ENCODE results near the gene CGB5. TPM values are rescaled to one million over a fixed set of nuclear protein-coding genes. Genes with fewer than 3 reads are reported as not detected.
"Not testable (repeated sequence)": the region's sequence is repeated elsewhere in the genome, so short reads cannot be mapped to it uniquely, and the experiment has no call there.

Gene CGB5
- total RNA-seq, 1 donor from 2014 or later = not detected

DNA sequence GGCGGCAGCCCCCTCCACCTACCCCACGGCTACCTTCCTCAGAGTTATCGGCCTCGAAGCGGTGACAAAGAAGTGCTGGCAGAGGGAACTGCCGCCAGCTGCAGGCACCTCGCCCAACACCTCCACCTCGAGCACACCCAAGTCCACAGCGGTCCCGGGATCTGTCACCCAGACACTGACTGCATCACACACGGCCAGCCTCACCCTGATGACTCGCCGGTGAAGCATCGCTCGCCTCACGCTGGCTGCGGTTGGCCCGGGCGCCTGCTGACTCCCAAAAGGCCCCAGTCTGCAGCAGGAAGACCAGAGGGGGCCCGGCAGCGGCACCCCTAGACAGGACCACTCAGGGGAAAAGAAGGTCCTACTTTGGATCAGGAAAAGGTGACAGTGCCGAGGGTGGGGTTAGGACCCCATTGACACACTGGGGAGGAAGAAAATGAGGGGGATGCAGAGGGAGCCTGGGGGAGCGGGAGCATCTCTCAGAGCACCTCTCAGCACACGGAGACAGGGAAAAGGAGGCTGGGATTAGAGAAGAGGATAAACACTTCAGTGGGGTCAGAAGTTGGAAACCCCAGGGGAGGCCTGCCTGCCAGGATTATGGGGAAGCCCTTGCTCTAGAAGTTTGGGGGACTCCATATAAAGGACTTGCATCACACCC is 6.9 kb downstream of the CGB5 start:
- ATAC-seq; DNase-seq; intact Hi-C loops (cut with micrococcal nuclease): not testable (repeated sequence)

- DNase-seq (peak; percentile 79), ATAC-seq (peak; percentile 92)
- intact Hi-C loops (cut with micrococcal nuclease) = no loop called here
Observed at GRCh38 chr19:49056101-49056901, 12.7 kb downstream of the CGB5 start.

DNA sequence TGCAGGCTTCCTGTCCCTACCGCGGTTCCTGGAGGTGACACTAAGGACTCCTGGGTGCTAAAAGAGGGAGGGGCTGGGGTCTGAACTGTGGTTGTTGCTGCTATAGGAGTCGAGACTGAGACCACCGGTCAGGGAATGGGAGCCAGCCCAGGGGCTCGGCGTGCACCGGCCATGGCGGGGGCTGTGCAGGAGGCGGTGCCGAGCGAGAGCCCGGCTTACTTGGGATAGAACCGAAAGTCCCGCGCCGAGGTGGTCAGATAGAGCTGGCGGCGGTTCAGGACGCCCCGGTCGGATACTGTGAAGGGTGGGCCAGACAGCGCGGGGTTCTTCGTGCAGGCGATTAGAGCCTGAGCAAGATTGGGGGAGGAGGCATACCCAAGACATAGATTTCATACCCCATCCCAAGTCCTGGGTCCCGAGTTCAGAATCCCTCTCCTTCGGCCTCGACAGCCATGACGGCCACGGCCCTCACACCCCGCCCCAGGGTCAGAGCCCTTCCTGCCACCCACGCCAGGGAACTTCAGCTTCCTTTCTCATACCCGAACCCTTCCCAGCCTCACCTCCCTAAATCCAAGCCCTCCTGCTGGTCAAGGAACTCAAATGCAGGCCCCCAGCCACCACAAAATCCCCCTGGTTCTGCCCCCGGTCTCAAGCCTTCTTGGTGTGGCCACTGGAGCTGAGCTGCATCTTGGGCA is 13.4 kb downstream of the CGB5 start:
- intact Hi-C loops (cut with micrococcal nuclease); DNase-seq: not testable (repeated sequence)
- ATAC-seq = peak; percentile 44

- DNase-seq = peak; percentile 77
- peak; percentile 85 for ATAC-seq
- intact Hi-C loops (cut with micrococcal nuclease) = no loop called here
Observed at GRCh38 chr19:49057636-49058234, 14.1 kb downstream of the CGB5 start, which contains the start of gene CGB7. TSS of gene CGB7 (minus strand) at chr19:49057749. CDS start at chr19:49055375, 2,374 bp downstream.

GRCh38 chr19:49058562-49058961 is 14.9 kb downstream of the CGB5 start:
- intact Hi-C loops (cut with micrococcal nuclease) = no loop called here
- DNase-seq = no peak

DNA sequence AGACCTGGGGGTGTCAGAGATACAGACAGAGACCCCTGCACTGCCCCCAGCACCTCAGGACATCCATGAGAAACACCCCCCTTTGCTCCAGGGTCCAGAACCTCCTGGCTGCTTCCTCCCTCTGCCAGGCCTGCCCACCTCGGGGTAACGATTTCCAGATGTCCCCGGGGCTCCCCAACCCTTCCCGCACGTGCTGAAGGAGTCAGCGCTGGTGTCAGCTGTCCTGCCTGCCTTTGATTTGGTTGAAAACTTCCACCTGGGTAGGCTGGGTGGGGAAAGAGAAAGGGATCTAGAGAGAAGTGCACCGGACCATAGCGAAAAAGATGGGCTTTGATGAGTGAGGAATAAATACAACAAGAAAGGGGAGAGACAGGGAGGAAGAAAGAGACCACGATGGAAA is 15.4 kb downstream of the CGB5 start:
- ATAC-seq = no peak
- intact Hi-C loops (cut with micrococcal nuclease) = no loop called here
- no peak for DNase-seq

More at GRCh38 chr19:49058562-49058961, 14.9 kb downstream of the CGB5 start:
- ATAC-seq = no peak

DNA sequence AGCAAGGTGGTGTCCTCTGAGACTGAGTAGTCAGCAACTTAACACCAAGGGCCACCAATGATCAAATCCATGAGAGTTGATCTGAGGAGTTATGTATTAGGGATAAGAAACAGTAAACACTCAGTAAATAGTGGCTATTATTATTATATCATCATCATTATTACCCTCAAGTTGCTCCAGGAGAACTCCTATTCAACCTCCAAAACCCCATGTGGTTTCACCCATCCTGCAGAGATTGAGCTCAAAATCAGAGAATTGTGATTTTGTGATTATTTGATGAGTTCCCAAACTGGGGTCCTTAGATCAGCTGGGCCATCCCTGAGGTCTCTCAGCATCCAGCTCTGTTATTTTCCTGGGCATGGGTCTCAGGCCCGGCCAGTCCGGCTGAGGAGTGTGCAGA is 17.4 kb downstream of the CGB5 start:
- DNase-seq (no peak), ATAC-seq (no peak)
- intact Hi-C loops (cut with micrococcal nuclease) = no loop called here

DNA sequence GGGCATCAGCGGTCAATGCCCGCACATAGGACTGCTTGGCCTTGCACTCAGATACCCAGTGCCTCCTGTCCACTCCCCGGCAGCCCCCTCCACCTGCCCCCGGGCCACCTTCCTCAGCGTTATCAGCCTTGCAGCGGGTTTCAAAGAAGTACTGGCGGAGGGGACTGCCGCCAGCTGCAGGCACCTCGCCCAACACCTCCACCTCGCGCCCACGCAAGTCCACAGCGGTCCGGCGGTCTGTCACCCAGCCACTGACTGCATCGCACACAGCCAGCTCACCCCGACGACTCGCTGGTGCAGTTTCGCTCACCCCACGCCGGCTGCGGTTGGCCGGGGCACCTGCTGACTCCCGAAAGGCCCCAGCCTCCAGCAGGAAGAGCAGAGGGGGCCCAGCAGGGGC is 17.8 kb downstream of the CGB5 start:
- ATAC-seq (no peak), DNase-seq (no peak)
- intact Hi-C loops (cut with micrococcal nuclease) = no loop called here

DNA sequence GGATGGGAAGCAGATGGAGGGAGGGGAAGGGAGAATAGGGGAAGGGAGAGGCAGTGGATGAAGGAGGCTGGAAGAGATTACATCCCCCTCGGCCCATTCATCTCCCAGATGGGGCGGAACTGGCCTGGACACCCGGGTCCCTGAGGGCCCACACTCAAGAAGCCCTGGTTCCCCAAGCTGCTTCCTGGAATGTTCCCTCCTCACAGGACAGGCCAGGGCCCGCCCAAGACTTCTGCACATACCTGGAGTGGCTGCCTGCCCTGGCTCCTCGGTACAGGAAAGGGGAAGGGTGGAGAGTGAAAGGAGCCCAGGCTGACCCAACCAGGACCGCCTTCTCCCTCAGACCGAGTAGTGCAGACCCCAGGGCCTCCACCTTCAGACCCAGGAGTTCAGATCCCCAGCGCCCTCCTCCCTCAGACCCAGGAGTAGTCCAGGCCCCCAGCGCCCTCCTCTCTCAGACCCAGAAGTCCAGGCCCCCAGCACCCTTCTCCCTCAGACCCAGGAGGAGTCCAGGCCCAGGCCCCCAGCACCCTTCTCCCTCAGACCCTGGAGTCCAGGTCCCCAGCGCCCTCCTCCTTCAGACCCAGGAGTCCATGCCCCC is 20.5 kb downstream of the CGB5 start:
- DNase-seq (no peak), ATAC-seq (no peak)
- intact Hi-C loops (cut with micrococcal nuclease) = no loop called here

DNA sequence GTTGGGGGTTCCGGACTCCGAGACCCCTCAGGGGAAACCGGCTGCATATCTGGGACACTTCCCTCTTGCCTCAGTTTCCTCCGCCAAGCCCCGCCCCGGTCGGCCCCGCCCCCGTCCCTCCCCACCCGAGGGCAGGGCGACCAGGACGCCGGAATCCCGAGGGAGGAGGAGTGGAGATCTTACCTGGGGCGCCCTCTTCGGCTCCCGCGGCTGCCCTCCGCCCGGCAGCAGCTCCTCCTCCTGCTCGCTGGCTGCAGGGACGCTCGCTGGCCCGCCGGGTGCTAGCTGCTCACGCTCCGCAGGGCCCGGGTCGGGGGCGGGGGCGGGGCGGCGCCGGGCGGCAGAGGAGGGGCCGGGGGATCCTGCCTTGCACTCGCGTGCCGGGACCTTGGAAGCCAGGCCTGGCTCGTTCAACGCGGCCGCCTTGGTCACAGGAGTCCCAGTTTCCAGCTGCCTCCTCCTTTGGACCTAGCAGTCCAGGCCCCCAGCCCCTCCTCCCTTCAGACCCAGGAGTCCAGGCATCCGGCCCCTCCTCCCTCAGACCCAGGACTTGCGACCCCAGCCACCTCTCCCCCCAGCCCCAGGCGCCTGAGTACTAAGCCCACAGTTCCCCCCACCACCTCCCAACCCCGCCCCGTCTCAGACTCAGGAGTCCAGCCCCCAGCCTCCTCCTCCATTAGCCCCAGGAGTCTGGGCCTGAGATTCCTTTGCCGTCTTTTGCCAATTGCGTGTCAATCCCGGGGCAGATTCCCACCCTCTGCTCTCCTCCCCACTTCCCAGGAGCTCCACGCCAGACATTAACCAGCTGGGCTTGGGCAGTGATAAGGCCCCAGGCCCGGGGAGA is 21.3 kb downstream of the CGB5 start, which contains the start of gene NTF4:
NTF4 (minus strand) TSS at position 51 of the 844 bp plus-strand sequence. CDS start 2,821 bp downstream, outside the sequence.
- peak; percentile 71 for ATAC-seq
- intact Hi-C loops (cut with micrococcal nuclease) = no loop called here
- peak; percentile 44 for DNase-seq

DNA sequence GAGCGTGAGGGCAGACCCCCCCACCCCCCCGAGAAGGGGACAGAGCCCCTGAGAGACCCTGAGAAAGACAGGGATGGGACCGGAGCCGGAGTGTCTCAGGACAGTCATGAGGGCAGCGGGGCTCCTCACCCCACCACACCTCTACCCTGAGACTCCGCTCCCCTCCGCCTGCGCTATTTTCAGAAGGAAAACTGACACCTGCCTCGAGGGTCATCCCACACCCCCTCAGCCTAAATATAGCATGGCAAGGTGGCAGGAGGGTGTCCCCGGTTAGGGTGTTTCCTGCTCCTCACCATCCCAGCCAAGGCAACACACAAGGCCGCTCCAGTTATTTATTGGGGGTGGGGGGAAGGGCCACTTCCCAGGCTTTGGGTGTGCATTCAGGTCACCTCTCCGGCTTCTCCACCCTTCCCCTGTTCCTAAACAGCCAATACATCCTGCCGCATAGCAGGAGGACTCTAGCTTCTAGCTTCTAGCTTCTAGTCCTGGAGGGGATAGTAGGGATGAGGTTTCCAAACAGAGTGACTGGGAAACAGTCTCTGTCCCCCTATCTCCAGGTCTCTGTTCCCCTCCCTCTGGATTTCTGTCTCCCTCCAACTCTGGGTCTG is 22.4 kb downstream of the CGB5 start:
- ATAC-seq = no peak
- no peak for DNase-seq
- intact Hi-C loops (cut with micrococcal nuclease) = no loop called here

DNA sequence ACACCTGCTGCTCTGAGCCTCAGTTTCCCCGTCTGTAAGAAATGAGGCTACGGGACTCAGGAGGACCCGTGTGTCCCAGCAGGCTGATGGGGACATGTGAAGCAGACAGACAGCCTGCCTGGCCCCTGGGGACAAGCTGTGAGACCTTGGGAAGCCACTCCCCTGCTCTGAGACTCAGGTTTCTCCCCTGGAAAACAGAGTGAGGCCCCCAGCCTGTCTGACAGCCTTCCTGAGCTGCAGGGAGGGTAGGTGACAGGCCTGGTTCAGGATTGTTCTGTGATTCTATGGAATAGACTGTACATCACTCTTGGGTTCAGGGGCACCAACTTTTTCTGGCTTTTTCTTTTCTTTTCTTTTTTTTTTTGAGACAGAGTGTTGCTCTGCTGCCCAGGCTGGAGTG is 23.9 kb downstream of the CGB5 start:
- DNase-seq = no peak
- intact Hi-C loops (cut with micrococcal nuclease) = no loop called here
- ATAC-seq = no peak

- intact Hi-C loops (cut with micrococcal nuclease) = no loop called here
- ATAC-seq = no peak
- DNase-seq = no peak
Observed at GRCh38 chr19:49069026-49069425, 25.4 kb downstream of the CGB5 start.

DNA sequence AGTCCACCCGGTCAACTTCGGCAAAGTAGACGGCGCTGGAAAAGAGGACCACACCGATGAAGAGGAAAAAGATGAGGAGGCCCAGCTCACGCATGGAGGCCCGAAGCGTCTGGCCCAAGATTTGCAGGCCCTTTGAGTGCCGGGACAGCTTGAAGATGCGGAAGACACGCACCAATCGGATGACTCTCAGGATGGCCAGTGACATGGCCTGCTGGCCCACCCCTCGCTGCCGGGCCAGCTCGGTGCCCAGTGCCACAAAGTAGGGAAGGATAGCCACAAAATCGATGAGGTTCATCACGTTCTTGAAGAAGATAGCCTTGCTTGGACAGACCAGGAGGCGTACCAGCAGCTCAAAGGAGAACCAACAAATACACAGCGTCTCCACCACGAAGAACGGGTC is 26.8 kb downstream of the CGB5 start:
- no peak for DNase-seq
- no peak for ATAC-seq
- intact Hi-C loops (cut with micrococcal nuclease) = no loop called here

DNA sequence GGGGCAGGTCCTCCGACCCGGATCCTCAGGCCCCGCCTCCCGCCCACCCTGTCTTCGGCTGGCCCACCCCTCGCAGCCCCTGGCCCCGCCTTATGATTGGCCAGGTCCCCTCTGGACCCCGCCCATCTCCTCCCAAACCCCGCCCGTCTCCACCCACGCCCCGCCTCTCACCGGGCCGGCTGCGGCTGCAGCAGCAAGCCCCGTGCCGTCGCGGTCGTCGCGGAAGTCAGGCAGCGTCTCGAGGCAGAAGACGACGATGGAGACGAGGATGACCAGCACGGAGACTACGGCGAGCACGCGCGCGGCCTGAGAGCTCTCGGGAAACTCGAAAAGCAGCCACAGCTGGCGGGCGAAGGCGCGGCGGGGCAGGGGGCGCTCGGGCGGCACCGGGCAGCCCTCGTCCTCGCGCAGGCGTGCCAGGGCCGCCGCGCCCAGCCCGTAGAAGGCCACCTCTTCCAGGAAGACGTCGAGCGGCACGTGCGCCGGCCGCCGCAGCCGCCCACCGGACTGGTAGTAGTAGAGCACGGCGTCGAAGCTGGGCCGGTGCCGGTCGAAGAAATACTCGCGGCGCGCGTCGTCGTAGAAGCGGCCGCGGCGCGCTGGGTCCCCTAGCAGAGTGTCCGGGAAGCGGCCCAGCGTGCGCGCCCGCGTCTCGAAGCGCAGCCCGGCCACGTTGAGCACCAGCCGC is 28.4 kb downstream of the CGB5 start:
- intact Hi-C loops (cut with micrococcal nuclease) = no loop called here
- DNase-seq (no peak), ATAC-seq (no peak)

DNA sequence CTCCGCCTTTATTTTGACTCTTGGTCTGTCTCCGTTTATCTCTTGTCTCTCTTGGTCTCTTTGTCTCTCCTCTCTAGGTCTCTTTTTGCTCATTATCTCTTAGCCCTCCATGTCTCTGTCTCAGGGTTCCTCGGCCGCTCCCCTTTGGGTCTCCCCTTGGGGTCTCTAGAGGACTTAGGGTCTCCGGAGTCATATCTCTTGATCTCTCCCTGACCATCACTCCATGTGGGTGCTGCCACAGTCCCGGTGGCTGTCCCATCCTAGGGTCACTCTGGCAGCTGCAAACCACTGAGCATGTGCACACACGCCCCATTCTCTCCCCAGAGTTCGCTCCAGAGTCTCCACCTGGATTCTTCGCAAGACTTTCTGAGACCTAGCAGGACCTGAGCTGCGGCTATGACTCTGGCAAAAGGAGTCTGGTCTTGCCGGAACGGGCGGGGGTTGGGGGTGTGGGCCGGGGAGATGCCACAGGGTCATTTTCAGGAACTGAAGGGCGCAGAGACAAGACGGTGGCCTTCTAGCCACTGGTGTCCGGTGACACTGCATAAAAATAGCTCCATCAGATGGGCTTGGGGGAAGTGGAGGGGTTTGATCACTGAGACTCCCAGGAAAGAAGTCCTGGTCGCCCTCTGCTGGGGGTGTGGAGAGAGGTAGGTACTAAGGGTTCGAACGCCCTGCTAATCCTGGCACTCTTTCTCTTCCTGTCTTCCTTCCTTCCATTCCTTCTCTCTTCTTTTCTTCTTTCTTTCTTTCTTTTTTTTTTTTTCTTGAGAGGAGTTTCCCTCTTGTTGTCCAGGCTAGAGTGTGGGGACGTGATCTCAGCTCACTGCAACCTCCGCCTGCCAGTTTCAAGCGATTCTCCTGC is 30.1 kb downstream of the CGB5 start:
- intact Hi-C loops (cut with micrococcal nuclease) = no loop called here
- peak; percentile 64 for ATAC-seq
- DNase-seq = no peak

Data from left ventricle myocardium superior (tissue), 1 donor.